Muscle of arm (tissue), 12 donors: ENCODE results near the gene LDHD. TPM values are rescaled to one million over a fixed set of nuclear protein-coding genes. Genes with fewer than 3 reads are reported as not detected.
"Not testable (repeated sequence)": the region's sequence is repeated elsewhere in the genome, so short reads cannot be mapped to it uniquely, and the experiment has no call there.

Experiments
- DNase-seq: peaks from one replicate; pipeline ENCODE4 v3.0.0-alpha.2; 2013
- polyA plus RNA-seq, 12 donors: library from polyadenylated mRNA; unstranded; fragments of 120-200 nt; gene quantifications; one replicate each; pipeline ENCODE4 v1.2.1, GENCODE V29; 2013; ENCODE audit not compliant: insufficient read length in 12 of 12

Gene LDHD
- polyA plus RNA-seq, 12 donors: 0.63 to 3.3 (median 2.2) TPM; not detected in 2

- no peak for DNase-seq
Measured at GRCh38 chr16:75099738-75100602, 16.6 kb downstream of the LDHD start.

- no peak for DNase-seq
Measured at GRCh38 chr16:75099075-75099667, 17.4 kb downstream of the LDHD start.

GRCh38 chr16:75097941-75098901 lies 18.4 kb downstream of the LDHD start:
- no peak for DNase-seq

GRCh38 chr16:75097191-75097761 lies 19.3 kb downstream of the LDHD start:
- no peak for DNase-seq

GRCh38 chr16:75096656-75097055 lies 19.9 kb downstream of the LDHD start:
- no peak for DNase-seq

DNA sequence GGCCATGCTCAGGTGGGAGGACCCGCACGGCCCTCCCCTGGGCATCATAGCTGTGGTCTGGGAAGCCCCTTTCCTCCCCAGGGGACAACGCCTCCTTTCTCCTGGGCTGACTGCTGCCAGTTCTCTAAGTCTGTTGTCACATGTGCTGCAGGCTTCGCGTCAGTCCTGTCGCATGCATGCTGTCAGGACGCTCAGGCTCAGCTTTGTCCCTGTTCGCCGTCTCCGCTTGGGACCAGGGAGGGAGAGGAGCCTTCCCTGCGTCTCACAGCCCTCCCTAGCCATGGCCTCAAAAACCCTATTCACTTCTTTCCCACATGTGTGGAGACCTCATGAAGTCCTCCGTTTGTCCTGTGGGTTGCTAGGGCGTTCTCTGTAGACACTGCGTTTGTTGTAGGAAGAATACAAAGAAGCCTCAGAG lies 21.4 kb downstream of the LDHD start:
- no peak for DNase-seq

- no peak for DNase-seq
Measured at GRCh38 chr16:75093598-75094540, 22.7 kb downstream of the LDHD start.

DNA sequence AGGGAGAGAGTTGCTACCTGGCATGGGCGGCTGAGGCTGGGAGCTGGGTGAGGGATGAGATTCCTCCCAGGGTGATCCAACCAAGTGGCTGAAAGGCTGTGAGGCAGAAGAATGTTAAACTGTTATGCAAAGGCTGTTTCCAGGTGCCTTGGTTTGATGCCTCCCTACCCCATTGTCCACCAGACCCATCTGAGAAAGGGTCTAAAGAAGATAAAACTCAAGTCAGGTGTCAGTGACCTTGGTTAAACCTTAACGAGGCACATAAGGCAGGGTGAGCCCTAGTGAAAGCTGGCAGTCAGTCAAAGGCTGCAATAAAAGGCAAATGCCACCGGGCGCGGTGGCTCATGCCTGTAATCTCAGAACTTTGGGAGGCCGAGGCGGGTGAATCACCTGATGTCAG lies 23.8 kb downstream of the LDHD start:
- no peak for DNase-seq

DNA sequence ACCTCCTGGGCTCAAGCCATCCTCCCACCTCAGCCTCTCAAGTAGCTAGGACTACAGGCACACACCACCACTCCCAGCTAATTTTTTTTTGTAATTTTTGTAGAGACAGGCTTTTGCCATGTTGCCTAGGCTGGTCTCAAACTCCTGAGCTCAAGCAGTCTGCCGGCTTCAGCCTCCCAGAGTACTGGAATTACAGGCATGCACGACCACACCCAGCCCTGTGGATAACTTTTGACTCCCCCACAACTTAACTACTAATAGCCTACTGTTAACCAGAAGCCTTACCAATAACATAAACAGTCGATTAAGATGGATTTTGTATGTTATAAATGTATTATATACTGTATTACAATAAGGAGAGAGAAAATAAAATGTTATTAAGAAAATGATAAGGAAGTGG lies 25.0 kb downstream of the LDHD start:
- not testable (repeated sequence) for DNase-seq

- not testable (repeated sequence) for DNase-seq
Measured at GRCh38 chr16:75090899-75091298, 25.7 kb downstream of the LDHD start.

- DNase-seq: no peak
Measured at GRCh38 chr16:75089486-75090202, 26.9 kb downstream of the LDHD start.

DNA sequence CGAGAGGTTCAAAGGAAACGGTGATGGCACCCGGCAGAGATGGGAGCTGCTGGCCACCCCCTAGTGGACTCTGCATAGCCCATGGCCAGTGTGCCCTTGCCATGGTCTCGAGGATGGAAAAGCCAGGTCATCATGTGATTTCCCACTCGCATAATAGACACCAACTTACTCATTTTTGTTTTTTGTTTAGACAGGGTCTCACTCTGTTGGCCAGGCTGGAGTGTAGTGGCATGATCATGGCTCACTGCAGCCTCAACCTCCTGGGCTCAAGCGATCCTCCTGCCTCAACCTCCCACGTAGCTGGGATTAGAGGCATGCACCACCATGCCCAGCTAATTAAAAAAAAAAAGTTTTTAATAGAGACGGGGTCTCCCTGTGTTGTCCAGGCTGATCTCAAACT lies 27.6 kb downstream of the LDHD start:
- no peak for DNase-seq

DNA sequence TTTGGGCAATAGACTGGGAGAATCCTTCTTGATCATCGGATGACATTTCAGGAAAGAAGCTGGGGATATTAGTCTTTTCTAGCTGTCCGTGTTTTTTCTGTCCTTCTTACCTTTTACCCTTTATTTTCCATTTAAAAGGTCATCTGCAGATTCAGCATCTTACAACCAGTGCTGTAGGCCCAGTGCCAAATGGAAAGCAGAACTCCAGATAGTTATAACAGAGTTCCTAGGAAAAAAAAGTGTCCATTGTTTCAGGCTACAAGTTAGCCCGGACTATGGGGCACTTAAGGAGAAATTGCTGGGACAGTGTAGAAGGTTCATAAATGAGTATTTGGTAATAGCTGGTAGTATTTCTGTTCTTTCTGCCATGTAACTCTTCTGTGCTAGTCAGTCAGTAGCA lies 28.4 kb downstream of the LDHD start:
- DNase-seq: no peak

GRCh38 chr16:75087375-75087979 lies 29.1 kb downstream of the LDHD start:
- DNase-seq: peak; percentile 61

GRCh38 chr16:75086688-75087374 lies 29.7 kb downstream of the LDHD start:
- DNase-seq: no peak

- no peak for DNase-seq
Measured at GRCh38 chr16:75086281-75086680, 30.3 kb downstream of the LDHD start.

DNA sequence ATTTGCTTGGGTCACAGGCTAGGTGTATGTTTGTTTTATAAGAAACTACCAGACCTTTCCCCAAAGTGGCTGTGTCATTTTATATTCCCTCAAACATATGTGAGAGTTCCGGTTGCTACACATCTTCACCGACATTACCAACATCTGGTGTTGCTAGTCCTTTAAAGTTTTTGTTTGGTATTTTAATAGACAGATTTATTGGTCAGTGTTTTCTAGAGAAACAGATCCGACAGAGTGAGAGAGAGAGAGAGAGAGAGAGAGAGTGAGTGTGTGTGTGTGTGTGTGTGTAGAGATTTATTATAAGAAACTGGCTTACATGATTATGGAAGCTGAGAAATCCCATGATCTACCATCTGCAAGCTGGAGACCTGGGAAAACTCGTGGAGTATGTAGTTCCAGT lies 31.0 kb downstream of the LDHD start:
- no peak for DNase-seq

- DNase-seq: no peak
Measured at GRCh38 chr16:75083813-75084212, 32.8 kb downstream of the LDHD start.
